ENCODE results near the gene SLC18B1. TPM values are rescaled to one million over a fixed set of nuclear protein-coding genes. Genes with fewer than 3 reads are reported as not detected.

Gene SLC18B1
- total RNA-seq (2021), result 21.3 to 24.3 TPM (median 24.1 TPM) in 3 replicates
- percentile 74 among the genes with signal in this experiment for Bru-seq, nascent RNA
- long read RNA-seq, experiment 1, transcript SLC18B1-201 (14 exons, 2,368 nt), result major isoform, 113 of 176 reads
- long read RNA-seq, experiment 1, partial matches to known transcripts, result 13 of 176 reads
- long read RNA-seq, experiment 1, other reads (novel, unspliced or antisense), result 50 of 176 reads
- long read RNA-seq, experiment 2, transcript SLC18B1-201 (14 exons, 2,368 nt), result major isoform, 18 of 44 reads
- long read RNA-seq, experiment 2, partial matches to known transcripts, result 4 of 44 reads
- long read RNA-seq, experiment 2, other reads (novel, unspliced or antisense), result 22 of 44 reads
- long read RNA-seq, experiment 3, transcript SLC18B1-201 (14 exons, 2,368 nt), result major isoform, 86 of 118 reads
- long read RNA-seq, experiment 3, partial matches to known transcripts, result 7 of 118 reads
- long read RNA-seq, experiment 3, other reads (novel, unspliced or antisense), result 25 of 118 reads

DNA sequence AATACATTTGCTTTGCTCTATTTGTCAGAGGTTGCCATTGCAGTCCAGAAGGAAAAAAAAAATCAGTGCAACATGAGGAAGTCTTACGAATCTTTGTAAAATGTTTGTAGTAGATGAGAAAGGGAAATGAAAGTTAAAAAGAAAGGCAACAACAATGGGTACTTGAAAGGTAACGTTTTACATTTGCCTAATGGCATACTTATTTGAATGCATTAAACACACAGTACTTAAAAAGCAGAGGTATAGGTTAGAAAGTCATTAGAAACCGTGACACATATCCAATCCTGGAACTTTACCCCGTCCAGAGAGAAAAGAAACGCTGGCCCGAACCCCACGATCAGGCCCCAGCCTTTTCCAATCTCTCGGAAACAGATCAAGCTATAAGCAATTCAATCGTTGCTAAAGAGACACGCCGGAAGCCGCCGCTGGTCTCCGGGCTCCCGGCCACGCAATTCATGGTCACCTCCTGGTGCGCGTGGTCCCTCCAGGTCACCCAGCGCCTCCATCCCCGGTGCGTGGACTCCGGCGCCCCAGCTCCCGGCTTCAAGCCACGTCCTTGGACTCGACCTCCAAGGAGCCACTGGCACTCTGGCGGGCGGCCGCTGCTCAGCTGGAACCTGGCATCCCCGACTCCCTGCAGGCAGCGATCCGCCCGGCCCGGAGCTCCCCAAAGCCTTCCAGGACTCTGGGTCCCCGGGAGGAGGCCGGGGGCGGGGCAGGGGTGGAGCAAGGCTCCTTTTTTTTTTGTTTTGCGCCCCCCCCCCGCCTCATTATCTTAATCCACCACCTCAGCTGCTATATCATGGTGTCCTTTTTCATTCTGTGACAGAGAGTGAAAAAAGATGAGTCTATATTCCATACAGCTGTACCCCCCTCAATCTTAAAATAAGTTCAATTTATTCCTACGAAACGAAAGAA is at the start of gene SLC18B1:
Gene SLC18B1, minus strand, starts transcription at position 687 of the 918 bp plus-strand sequence. Its CDS starts 181 bp downstream, at position 506.
- peak within 1 kb of the TSS; percentile 91; the same call in 1 of the 2 replicates for H3K4me3 Mint-ChIP-seq
- peak; percentile 68 for TF ChIP-seq ZNF423 (CRISPR knock-in tag; IDR thresholded peaks at IDR 0.05)
- TF ChIP-seq, protein P1, sequence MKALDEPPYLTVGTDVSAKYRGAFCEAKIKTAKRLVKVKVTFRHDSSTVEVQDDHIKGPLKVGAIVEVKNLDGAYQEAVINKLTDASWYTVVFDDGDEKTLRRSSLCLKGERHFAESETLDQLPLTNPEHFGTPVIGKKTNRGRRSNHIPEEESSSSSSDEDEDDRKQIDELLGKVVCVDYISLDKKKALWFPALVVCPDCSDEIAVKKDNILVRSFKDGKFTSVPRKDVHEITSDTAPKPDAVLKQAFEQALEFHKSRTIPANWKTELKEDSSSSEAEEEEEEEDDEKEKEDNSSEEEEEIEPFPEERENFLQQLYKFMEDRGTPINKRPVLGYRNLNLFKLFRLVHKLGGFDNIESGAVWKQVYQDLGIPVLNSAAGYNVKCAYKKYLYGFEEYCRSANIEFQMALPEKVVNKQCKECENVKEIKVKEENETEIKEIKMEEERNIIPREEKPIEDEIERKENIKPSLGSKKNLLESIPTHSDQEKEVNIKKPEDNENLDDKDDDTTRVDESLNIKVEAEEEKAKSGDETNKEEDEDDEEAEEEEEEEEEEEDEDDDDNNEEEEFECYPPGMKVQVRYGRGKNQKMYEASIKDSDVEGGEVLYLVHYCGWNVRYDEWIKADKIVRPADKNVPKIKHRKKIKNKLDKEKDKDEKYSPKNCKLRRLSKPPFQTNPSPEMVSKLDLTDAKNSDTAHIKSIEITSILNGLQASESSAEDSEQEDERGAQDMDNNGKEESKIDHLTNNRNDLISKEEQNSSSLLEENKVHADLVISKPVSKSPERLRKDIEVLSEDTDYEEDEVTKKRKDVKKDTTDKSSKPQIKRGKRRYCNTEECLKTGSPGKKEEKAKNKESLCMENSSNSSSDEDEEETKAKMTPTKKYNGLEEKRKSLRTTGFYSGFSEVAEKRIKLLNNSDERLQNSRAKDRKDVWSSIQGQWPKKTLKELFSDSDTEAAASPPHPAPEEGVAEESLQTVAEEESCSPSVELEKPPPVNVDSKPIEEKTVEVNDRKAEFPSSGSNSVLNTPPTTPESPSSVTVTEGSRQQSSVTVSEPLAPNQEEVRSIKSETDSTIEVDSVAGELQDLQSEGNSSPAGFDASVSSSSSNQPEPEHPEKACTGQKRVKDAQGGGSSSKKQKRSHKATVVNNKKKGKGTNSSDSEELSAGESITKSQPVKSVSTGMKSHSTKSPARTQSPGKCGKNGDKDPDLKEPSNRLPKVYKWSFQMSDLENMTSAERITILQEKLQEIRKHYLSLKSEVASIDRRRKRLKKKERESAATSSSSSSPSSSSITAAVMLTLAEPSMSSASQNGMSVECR (CRISPR knock-in tag; IDR thresholded peaks at IDR 0.05; ENCODE audit: borderline replicate concordance), result peak; percentile 40; the same call in 1 of the 2 replicates
- peak; percentile 32; the same call in 1 of the 2 replicates for TF ChIP-seq ELF4 (CRISPR knock-in tag; IDR thresholded peaks at IDR 0.05; ENCODE audit: low read depth)
- TF ChIP-seq PRRX2 (CRISPR knock-in tag; IDR thresholded peaks at IDR 0.05), result no peak
- TF ChIP-seq, protein P2, sequence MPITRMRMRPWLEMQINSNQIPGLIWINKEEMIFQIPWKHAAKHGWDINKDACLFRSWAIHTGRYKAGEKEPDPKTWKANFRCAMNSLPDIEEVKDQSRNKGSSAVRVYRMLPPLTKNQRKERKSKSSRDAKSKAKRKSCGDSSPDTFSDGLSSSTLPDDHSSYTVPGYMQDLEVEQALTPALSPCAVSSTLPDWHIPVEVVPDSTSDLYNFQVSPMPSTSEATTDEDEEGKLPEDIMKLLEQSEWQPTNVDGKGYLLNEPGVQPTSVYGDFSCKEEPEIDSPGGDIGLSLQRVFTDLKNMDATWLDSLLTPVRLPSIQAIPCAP (CRISPR knock-in tag; IDR thresholded peaks at IDR 0.05), result no peak
- TF ChIP-seq, protein P3, sequence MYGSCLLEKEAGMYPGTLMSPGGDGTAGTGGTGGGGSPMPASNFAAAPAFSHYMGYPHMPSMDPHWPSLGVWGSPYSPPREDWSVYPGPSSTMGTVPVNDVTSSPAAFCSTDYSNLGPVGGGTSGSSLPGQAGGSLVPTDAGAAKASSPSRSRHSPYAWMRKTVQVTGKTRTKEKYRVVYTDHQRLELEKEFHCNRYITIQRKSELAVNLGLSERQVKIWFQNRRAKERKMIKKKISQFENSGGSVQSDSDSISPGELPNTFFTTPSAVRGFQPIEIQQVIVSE (CRISPR knock-in tag; IDR thresholded peaks at IDR 0.05; ENCODE audit: borderline replicate concordance), result no peak
- TF ChIP-seq, protein P4, sequence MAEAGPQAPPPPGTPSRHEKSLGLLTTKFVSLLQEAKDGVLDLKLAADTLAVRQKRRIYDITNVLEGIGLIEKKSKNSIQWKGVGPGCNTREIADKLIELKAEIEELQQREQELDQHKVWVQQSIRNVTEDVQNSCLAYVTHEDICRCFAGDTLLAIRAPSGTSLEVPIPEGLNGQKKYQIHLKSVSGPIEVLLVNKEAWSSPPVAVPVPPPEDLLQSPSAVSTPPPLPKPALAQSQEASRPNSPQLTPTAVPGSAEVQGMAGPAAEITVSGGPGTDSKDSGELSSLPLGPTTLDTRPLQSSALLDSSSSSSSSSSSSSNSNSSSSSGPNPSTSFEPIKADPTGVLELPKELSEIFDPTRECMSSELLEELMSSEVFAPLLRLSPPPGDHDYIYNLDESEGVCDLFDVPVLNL (CRISPR knock-in tag; IDR thresholded peaks at IDR 0.05; ENCODE audit: borderline replicate concordance, low read depth), result no peak
- TF ChIP-seq, protein P5, sequence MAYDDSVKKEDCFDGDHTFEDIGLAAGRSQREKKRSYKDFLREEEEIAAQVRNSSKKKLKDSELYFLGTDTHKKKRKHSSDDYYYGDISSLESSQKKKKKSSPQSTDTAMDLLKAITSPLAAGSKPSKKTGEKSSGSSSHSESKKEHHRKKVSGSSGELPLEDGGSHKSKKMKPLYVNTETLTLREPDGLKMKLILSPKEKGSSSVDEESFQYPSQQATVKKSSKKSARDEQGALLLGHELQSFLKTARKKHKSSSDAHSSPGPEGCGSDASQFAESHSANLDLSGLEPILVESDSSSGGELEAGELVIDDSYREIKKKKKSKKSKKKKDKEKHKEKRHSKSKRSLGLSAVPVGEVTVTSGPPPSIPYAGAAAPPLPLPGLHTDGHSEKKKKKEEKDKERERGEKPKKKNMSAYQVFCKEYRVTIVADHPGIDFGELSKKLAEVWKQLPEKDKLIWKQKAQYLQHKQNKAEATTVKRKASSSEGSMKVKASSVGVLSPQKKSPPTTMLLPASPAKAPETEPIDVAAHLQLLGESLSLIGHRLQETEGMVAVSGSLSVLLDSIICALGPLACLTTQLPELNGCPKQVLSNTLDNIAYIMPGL (CRISPR knock-in tag; IDR thresholded peaks at IDR 0.05), result peak; percentile 48; the same call in 1 of the 2 replicates
- TF ChIP-seq SP1 (CRISPR knock-in tag; conservative IDR thresholded peaks at IDR 0.05), result 0 out of 2 replicates have a peak, but pooled peaks have one; percentile 52
- TF ChIP-seq, protein P6, sequence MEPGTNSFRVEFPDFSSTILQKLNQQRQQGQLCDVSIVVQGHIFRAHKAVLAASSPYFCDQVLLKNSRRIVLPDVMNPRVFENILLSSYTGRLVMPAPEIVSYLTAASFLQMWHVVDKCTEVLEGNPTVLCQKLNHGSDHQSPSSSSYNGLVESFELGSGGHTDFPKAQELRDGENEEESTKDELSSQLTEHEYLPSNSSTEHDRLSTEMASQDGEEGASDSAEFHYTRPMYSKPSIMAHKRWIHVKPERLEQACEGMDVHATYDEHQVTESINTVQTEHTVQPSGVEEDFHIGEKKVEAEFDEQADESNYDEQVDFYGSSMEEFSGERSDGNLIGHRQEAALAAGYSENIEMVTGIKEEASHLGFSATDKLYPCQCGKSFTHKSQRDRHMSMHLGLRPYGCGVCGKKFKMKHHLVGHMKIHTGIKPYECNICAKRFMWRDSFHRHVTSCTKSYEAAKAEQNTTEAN (CRISPR knock-in tag; IDR thresholded peaks at IDR 0.05), result 0 out of 2 replicates have a peak, but pooled peaks have one; percentile 26
- peak; percentile 66 for TF ChIP-seq GABPB1 (CRISPR knock-in tag; IDR thresholded peaks at IDR 0.05)
- TF ChIP-seq, protein P7, sequence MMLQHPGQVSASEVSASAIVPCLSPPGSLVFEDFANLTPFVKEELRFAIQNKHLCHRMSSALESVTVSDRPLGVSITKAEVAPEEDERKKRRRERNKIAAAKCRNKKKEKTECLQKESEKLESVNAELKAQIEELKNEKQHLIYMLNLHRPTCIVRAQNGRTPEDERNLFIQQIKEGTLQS (CRISPR knock-in tag; conservative IDR thresholded peaks at IDR 0.05), result no peak
- peak; percentile 65; the same call in 1 of the 2 replicates for TF ChIP-seq ZNF232 (CRISPR knock-in tag; IDR thresholded peaks at IDR 0.05)
- TF ChIP-seq, protein P8, sequence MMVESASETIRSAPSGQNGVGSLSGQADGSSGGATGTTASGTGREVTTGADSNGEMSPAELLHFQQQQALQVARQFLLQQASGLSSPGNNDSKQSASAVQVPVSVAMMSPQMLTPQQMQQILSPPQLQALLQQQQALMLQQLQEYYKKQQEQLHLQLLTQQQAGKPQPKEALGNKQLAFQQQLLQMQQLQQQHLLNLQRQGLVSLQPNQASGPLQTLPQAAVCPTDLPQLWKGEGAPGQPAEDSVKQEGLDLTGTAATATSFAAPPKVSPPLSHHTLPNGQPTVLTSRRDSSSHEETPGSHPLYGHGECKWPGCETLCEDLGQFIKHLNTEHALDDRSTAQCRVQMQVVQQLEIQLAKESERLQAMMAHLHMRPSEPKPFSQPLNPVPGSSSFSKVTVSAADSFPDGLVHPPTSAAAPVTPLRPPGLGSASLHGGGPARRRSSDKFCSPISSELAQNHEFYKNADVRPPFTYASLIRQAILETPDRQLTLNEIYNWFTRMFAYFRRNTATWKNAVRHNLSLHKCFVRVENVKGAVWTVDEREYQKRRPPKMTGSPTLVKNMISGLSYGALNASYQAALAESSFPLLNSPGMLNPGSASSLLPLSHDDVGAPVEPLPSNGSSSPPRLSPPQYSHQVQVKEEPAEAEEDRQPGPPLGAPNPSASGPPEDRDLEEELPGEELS (CRISPR knock-in tag; IDR thresholded peaks at IDR 0.05), result 0 out of 2 replicates have a peak, but pooled peaks have one; percentile 35
- 0 out of 2 replicates have a peak, but pooled peaks have one; percentile 46 for TF ChIP-seq ETV6 (CRISPR knock-in tag; IDR thresholded peaks at IDR 0.05)
- peak; percentile 36; the same call in 1 of the 2 replicates for TF ChIP-seq FOXP1 (CRISPR knock-in tag; IDR thresholded peaks at IDR 0.05; ENCODE audit: borderline replicate concordance)
- no peak for TF ChIP-seq GRHL2 (CRISPR knock-in tag; IDR thresholded peaks at IDR 0.05; ENCODE audit: insufficient replicate concordance, severe bottlenecking)
- TF ChIP-seq, protein P9, sequence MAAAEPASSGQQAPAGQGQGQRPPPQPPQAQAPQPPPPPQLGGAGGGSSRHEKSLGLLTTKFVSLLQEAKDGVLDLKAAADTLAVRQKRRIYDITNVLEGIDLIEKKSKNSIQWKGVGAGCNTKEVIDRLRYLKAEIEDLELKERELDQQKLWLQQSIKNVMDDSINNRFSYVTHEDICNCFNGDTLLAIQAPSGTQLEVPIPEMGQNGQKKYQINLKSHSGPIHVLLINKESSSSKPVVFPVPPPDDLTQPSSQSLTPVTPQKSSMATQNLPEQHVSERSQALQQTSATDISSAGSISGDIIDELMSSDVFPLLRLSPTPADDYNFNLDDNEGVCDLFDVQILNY (CRISPR knock-in tag; IDR thresholded peaks at IDR 0.05), result no peak
- peaks cover 7% of the 10 kb centered on the region for H3K4me1 Mint-ChIP-seq
- POLR2A ChIA-PET, result interaction anchor here (0.5 to 2.3 kb wide), 7 partner anchors 10 to 459 kb away, joined by 3 to 17 read pairs (median 4); partner anchors contain the start of genes RPS12 and STX7
- no peaks in the 10 kb centered on the region for H3K9me3 Mint-ChIP-seq
- peaks cover 19% of the 10 kb centered on the region for H3K36me3 Mint-ChIP-seq
- CTCF ChIA-PET, result interaction anchor here (0.5 to 2.3 kb wide), 30 partner anchors 7 to 1831 kb away, joined by 3 to 30 read pairs (median 4); partner anchors contain the start of genes RPS12 and STX7
- no peaks in the 10 kb centered on the region for H3K27me3 Mint-ChIP-seq (ENCODE audit: low read depth)
- DNase-seq (ENCODE audit: low spot score), result peak; percentile 75
- ATAC-seq, result peak; percentile 89
- no peak within 1 kb of the TSS; the same call in none of the 2 replicates for H3K27ac Mint-ChIP-seq
